ENCODE results near the gene SLC37A1.

The SLC37A1 gene

GRCh38 chr21:42564561-42564971 is 50.9 kb downstream of the SLC37A1 start:
- H3K27me3 ChIP-seq (ENCODE audit: insufficient read depth, low read length, poor library complexity, severe bottlenecking) = no peaks in the 10 kb centered on the region
- no peak overlapping the region for H2AFZ ChIP-seq (ENCODE audit: low read length)
- H3K4me1 ChIP-seq (ENCODE audit: insufficient read depth, low read length, poor library complexity, severe bottlenecking) = no peaks in the 10 kb centered on the region
- no peak overlapping the region for H3K4me3 ChIP-seq (ENCODE audit: low read length, poor library complexity, severe bottlenecking)
- no peaks in the 10 kb centered on the region for H3K9me3 ChIP-seq (ENCODE audit: insufficient read depth, low read depth, low read length)
- H3K9ac ChIP-seq (ENCODE audit: low read depth, low read length, poor library complexity, severe bottlenecking) = no peak overlapping the region
- H4K20me1 ChIP-seq (ENCODE audit: insufficient read depth, low read length, poor library complexity, severe bottlenecking) = no peaks in the 10 kb centered on the region
- TF ChIP-seq EZH2phosphoT487 (IDR thresholded peaks at IDR 0.05; ENCODE audit: borderline replicate concordance) (no peak), CTCF (conservative IDR thresholded peaks at IDR 0.05; ENCODE audit: low read length) (no peak)
- no peaks in the 10 kb centered on the region for H3F3A ChIP-seq (ENCODE audit: low read depth)
- peaks cover 96% of the 10 kb centered on the region for H3K36me3 ChIP-seq (ENCODE audit: insufficient read depth, low read length)
- H3K4me2 ChIP-seq (ENCODE audit: low read depth, low read length, poor library complexity, severe bottlenecking) = no peak overlapping the region
- no peaks in the 10 kb centered on the region for H3K9me2 ChIP-seq (replicated peaks; ENCODE audit: low read depth, low read length)
- H3K79me2 ChIP-seq (ENCODE audit: insufficient read depth, low read length) = no peaks in the 10 kb centered on the region

- H2AFZ ChIP-seq (ENCODE audit: low read length) = no peak overlapping the region
- H3K27me3 ChIP-seq (ENCODE audit: insufficient read depth, low read length, poor library complexity, severe bottlenecking) = no peaks in the 10 kb centered on the region
- no peaks in the 10 kb centered on the region for H4K20me1 ChIP-seq (ENCODE audit: insufficient read depth, low read length, poor library complexity, severe bottlenecking)
- H3K9ac ChIP-seq (ENCODE audit: low read depth, low read length, poor library complexity, severe bottlenecking) = no peak overlapping the region
- H3F3A ChIP-seq (ENCODE audit: low read depth) = no peaks in the 10 kb centered on the region
- no peaks in the 10 kb centered on the region for H3K9me3 ChIP-seq (ENCODE audit: insufficient read depth, low read depth, low read length)
- no peaks in the 10 kb centered on the region for H3K79me2 ChIP-seq (ENCODE audit: insufficient read depth, low read length)
- H3K4me1 ChIP-seq (ENCODE audit: insufficient read depth, low read length, poor library complexity, severe bottlenecking) = no peaks in the 10 kb centered on the region
- peaks cover 92% of the 10 kb centered on the region for H3K36me3 ChIP-seq (ENCODE audit: insufficient read depth, low read length)
- H3K4me2 ChIP-seq (ENCODE audit: low read depth, low read length, poor library complexity, severe bottlenecking) = no peak overlapping the region
- no peak for TF ChIP-seq CTCF (conservative IDR thresholded peaks at IDR 0.05; ENCODE audit: low read length)
- TF ChIP-seq EZH2phosphoT487 (IDR thresholded peaks at IDR 0.05; ENCODE audit: borderline replicate concordance) = no peak
- no peaks in the 10 kb centered on the region for H3K9me2 ChIP-seq (replicated peaks; ENCODE audit: low read depth, low read length)
- H3K4me3 ChIP-seq (ENCODE audit: low read length, poor library complexity, severe bottlenecking) = no peak overlapping the region
Measured at GRCh38 chr21:42565206-42565810, 51.7 kb downstream of the SLC37A1 start.

GRCh38 chr21:42565886-42566523 is 52.4 kb downstream of the SLC37A1 start:
- Histone ChIP-seq H3K9me2 (replicated peaks; ENCODE audit: low read depth, low read length) (no peaks in the 10 kb centered on the region), H3K9me3 (ENCODE audit: insufficient read depth, low read depth, low read length) (no peaks in the 10 kb centered on the region), H3K9ac (ENCODE audit: low read depth, low read length, poor library complexity, severe bottlenecking) (no peak overlapping the region), H3K36me3 (ENCODE audit: insufficient read depth, low read length) (peaks cover 92% of the 10 kb centered on the region), H3K27me3 (ENCODE audit: insufficient read depth, low read length, poor library complexity, severe bottlenecking) (no peaks in the 10 kb centered on the region), H3K4me3 (ENCODE audit: low read length, poor library complexity, severe bottlenecking) (no peak overlapping the region), H3K4me2 (ENCODE audit: low read depth, low read length, poor library complexity, severe bottlenecking) (no peak overlapping the region), H3K79me2 (ENCODE audit: insufficient read depth, low read length) (no peaks in the 10 kb centered on the region), H4K20me1 (ENCODE audit: insufficient read depth, low read length, poor library complexity, severe bottlenecking) (no peaks in the 10 kb centered on the region), H2AFZ (ENCODE audit: low read length) (no peak overlapping the region), H3F3A (ENCODE audit: low read depth) (no peaks in the 10 kb centered on the region), H3K4me1 (ENCODE audit: insufficient read depth, low read length, poor library complexity, severe bottlenecking) (no peaks in the 10 kb centered on the region)
- TF ChIP-seq EZH2phosphoT487 (IDR thresholded peaks at IDR 0.05; ENCODE audit: borderline replicate concordance) = no peak
- no peak for TF ChIP-seq CTCF (conservative IDR thresholded peaks at IDR 0.05; ENCODE audit: low read length)

Measured in Loucy (cell line).